HepG2 (cell line): Measurements from ENCODE around the gene UBE4A. TPM values are rescaled to one million over a fixed set of nuclear protein-coding genes. Genes with fewer than 3 reads are reported as not detected.
A peak's percentile ranks its signal among the peaks of the same experiment; 100 is the strongest.

ENCODE experiments used
- BRCA1 ChIP-seq: sonication (generic); formaldehyde crosslinking; IDR thresholded peaks from 2 replicates; pipeline ENCODE4 v1.4.0; 2020; ENCODE audit warnings: missing genetic modification reagents
- CHD2 ChIP-seq: IDR thresholded peaks from 2 replicates; pipeline ENCODE4 v1.6.1; 2011; ENCODE audit warnings: low read depth, low read length, improper control_type of control experiment
- FOXK2 ChIP-seq: fragments of 450-650 bp; IDR thresholded peaks from 2 replicates; pipeline ENCODE4 v1.6.1; 2016
- ISL2 ChIP-seq: sonication (generic); formaldehyde crosslinking; IDR thresholded peaks from 2 replicates; pipeline ENCODE4 v1.5.0; 2020; ENCODE audit warnings: missing genetic modification reagents
- MBNL3 ChIP-seq: fragments of 250-450 bp; sonication (Bioruptor Pico); conservative IDR thresholded peaks from 2 replicates; pipeline ENCODE4 v1.8.0; 2022; ENCODE audit warnings: mild to moderate bottlenecking, inconsistent platforms
- NRL ChIP-seq: sonication (generic); formaldehyde crosslinking; IDR thresholded peaks from 2 replicates; pipeline ENCODE4 v1.5.0; 2020; ENCODE audit warnings: missing genetic modification reagents, mild to moderate bottlenecking, moderate library complexity, borderline replicate concordance
- PCBP1 ChIP-seq: fragments of 200-400 bp; formaldehyde crosslinking; IDR thresholded peaks from 2 replicates; pipeline ENCODE4 v1.6.1; 2017; ENCODE audit warnings: mild to moderate bottlenecking, low read depth, low read length, borderline replicate concordance
- PHF8 ChIP-seq: sonication (generic); formaldehyde crosslinking; IDR thresholded peaks from 2 replicates; pipeline ENCODE4 v1.5.0; 2020; ENCODE audit warnings: missing genetic modification reagents
- POGZ ChIP-seq: sonication (generic); formaldehyde crosslinking; IDR thresholded peaks from 2 replicates; pipeline ENCODE4 v1.4.0; 2020; ENCODE audit warnings: mild to moderate bottlenecking, missing genetic modification reagents
- SMYD3 ChIP-seq: sonication (generic); formaldehyde crosslinking; IDR thresholded peaks from 2 replicates; pipeline ENCODE4 v1.8.1; 2023; ENCODE audit warnings: mild to moderate bottlenecking, missing genetic modification reagents
- U2AF2 ChIP-seq: fragments of 200-400 bp; formaldehyde crosslinking; IDR thresholded peaks from 2 replicates; pipeline ENCODE4 v1.6.1; 2017; ENCODE audit warnings: low read depth, mild to moderate bottlenecking, low read length
- YEATS2 ChIP-seq: sonication (generic); formaldehyde crosslinking; IDR thresholded peaks from 2 replicates; pipeline ENCODE4 v1.4.0; 2020; ENCODE audit warnings: missing genetic modification reagents, borderline replicate concordance
- ZC3H13 ChIP-seq: sonication (generic); formaldehyde crosslinking; IDR thresholded peaks from 2 replicates; pipeline ENCODE4 v1.8.1; 2023; ENCODE audit warnings: mild to moderate bottlenecking, missing genetic modification reagents, moderate library complexity
- ZFP36 ChIP-seq: fragments of 150-350 bp; IDR thresholded peaks from 2 replicates; pipeline ENCODE4 v1.6.1; 2018; ENCODE audit warnings: borderline replicate concordance, low read length, low read depth; ENCODE audit not compliant: partially characterized antibody
- ZNF577 ChIP-seq: sonication (generic); formaldehyde crosslinking; IDR thresholded peaks from 2 replicates; pipeline ENCODE4 v1.4.0; 2020; ENCODE audit warnings: mild to moderate bottlenecking, low read depth, missing genetic modification reagents, borderline replicate concordance
- ZNF781 ChIP-seq: sonication (generic); formaldehyde crosslinking; IDR thresholded peaks from 2 replicates; pipeline ENCODE4 v1.5.1; 2020; ENCODE audit warnings: borderline replicate concordance, mild to moderate bottlenecking, missing genetic modification reagents; ENCODE audit errors: not compliant biosample characterization
- polyA plus RNA-seq, 8 experiments: library from polyadenylated mRNA; depleted of rRNA in 3 of 8; stranded (reverse) in 7 of 8; unstranded in 1 of 8; fragments of >200 nt; fragmentation: Illumina TruSeq in 4 of 8; extraction: Trizol in 4 of 8; gene quantifications; 2 replicates each; pipeline versions ENCODE4 v1.2.1 to v1.2.3, GENCODE V29; 2011 to 2016; ENCODE audit warnings: low read depth in 4 of 8, missing spikeins in 1 of 8, mixed read lengths in 1 of 8; ENCODE audit not compliant: insufficient read depth in 1 of 8
- total RNA-seq, 5 experiments: library from RNA; depleted of rRNA; stranded (reverse); fragments of >200 nt; fragmentation: Illumina TruSeq; extraction: Trizol; gene quantifications; 2 replicates each; pipeline ENCODE4 v1.2.3, GENCODE V29; 2016; ENCODE audit warnings: low read depth in 1 of 5
- TF ChIP-seq, protein P1 (sequence below): sonication (generic); formaldehyde crosslinking; IDR thresholded peaks from 2 replicates; pipeline ENCODE4 v1.8.0; 2022; ENCODE audit warnings: mild to moderate bottlenecking, missing genetic modification reagents, borderline replicate concordance
- TF ChIP-seq, protein P2 (sequence below), 2 experiments: fragments of 450-650 bp in 1 of 2; sonication (generic) in 1 of 2; formaldehyde crosslinking in 1 of 2; IDR thresholded peaks; 2 replicates each; pipeline versions ENCODE4 v1.6.1 to v1.8.0; 2016 to 2022; ENCODE audit warnings: antibody characterized with exemption in 1 of 2, mild to moderate bottlenecking in 1 of 2, missing genetic modification reagents in 1 of 2

The UBE4A gene
- total and polyA plus RNA-seq, 2 of the 13 experiments (the other 11 are each of a cell fraction or from before 2014, with no cell fraction given): 15.1 to 32.7 TPM

DNA sequence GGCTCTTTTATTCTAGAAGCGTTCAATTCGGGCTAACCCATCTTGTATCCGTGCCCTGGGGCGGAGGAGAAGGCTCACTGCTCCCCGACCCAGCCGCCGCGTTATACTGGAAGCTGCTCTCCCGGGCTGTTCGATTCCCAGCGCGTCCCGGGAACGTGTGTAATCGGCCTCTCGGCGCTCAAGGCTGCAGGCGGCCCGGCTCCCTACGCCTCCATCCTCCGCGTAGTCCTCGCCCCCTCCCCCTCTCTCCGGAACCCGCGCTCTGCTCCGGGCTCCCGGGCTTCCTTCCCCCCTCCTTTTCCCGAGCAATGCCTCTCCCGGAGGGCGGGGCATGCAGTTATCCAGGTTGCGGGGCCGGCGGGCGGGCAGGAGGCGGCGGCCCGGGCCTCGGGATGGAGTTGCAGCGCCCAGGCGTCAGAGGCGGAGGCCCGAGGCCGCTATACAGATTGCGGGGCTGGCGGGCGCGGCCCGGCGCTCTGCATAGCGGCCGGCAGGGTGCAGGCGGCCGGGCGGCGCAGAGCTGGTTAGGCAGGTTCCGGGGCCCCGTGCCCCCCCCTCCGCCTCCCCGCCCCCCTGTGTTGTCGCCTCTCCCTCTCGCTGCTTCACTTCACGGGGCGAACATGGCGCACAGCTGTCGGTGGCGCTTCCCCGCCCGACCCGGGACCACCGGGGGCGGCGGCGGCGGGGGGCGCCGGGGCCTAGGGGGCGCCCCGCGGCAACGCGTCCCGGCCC, 76.7 kb downstream of the UBE4A start, which contains the start of gene KMT2A (continued):
- TF ChIP-seq MBNL3 (CRISPR knock-in tag) (no peak), U2AF2 (no peak), BRCA1 (CRISPR knock-in tag) (no peak), CHD2 (no peak), PCBP1 (peak; percentile 45; the same call in 1 of the 2 replicates), POGZ (no peak), ISL2 (CRISPR knock-in tag) (peak; percentile 61; the same call in 1 of the 2 replicates), NRL (CRISPR knock-in tag) (peak; percentile 41; the same call in 1 of the 2 replicates), SMYD3 (CRISPR knock-in tag) (no peak), ZNF781 (CRISPR knock-in tag) (no peak), ZFP36 (no peak), YEATS2 (CRISPR knock-in tag) (peak; percentile 55; the same call in 1 of the 2 replicates), ZC3H13 (CRISPR knock-in tag) (0 out of 2 replicates have a peak, but pooled peaks have one; percentile 25), ZNF577 (CRISPR knock-in tag) (no peak), PHF8 (no peak; the same call in none of the 2 replicates), FOXK2 (no peak)
- TF ChIP-seq, protein P1, sequence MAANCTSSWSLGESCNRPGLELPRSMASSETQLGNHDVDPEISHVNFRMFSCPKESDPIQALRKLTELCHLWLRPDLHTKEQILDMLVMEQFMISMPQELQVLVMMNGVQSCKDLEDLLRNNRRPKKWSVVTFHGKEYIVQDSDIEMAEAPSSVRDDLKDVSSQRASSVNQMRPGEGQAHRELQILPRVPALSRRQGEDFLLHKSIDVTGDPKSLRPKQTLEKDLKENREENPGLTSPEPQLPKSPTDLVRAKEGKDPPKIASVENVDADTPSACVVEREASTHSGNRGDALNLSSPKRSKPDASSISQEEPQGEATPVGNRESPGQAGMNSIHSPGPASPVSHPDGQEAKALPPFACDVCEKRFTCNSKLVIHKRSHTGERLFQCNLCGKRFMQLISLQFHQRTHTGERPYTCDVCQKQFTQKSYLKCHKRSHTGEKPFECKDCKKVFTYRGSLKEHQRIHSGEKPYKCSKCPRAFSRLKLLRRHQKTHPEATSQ (CRISPR knock-in tag): no peak
- TF ChIP-seq, protein P2, sequence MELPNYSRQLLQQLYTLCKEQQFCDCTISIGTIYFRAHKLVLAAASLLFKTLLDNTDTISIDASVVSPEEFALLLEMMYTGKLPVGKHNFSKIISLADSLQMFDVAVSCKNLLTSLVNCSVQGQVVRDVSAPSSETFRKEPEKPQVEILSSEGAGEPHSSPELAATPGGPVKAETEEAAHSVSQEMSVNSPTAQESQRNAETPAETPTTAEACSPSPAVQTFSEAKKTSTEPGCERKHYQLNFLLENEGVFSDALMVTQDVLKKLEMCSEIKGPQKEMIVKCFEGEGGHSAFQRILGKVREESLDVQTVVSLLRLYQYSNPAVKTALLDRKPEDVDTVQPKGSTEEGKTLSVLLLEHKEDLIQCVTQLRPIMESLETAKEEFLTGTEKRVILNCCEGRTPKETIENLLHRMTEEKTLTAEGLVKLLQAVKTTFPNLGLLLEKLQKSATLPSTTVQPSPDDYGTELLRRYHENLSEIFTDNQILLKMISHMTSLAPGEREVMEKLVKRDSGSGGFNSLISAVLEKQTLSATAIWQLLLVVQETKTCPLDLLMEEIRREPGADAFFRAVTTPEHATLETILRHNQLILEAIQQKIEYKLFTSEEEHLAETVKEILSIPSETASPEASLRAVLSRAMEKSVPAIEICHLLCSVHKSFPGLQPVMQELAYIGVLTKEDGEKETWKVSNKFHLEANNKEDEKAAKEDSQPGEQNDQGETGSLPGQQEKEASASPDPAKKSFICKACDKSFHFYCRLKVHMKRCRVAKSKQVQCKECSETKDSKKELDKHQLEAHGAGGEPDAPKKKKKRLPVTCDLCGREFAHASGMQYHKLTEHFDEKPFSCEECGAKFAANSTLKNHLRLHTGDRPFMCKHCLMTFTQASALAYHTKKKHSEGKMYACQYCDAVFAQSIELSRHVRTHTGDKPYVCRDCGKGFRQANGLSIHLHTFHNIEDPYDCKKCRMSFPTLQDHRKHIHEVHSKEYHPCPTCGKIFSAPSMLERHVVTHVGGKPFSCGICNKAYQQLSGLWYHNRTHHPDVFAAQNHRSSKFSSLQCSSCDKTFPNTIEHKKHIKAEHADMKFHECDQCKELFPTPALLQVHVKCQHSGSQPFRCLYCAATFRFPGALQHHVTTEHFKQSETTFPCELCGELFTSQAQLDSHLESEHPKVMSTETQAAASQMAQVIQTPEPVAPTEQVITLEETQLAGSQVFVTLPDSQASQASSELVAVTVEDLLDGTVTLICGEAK (IDR thresholded peaks at IDR 0.05): no peak
- TF ChIP-seq, protein P2 (CRISPR knock-in tag; IDR thresholded peaks at IDR 0.05): no peak
